Mesenteric fat pad (tissue), 1 donor: ENCODE data around the gene CBX7. TPM values are rescaled to one million over a fixed set of nuclear protein-coding genes. Genes with fewer than 3 reads are reported as not detected.
"Not testable (repeated sequence)": the region's sequence is repeated elsewhere in the genome, so short reads cannot be mapped to it uniquely, and the experiment has no call there.

Experiments
- DNase-seq: peaks from one replicate; pipeline ENCODE4 v3.0.0-alpha.2; 2020; ENCODE audit warnings: low spot score
- total RNA-seq: library from RNA; stranded (reverse); fragmentation: NEBNext Ultra II Directional; extraction: Animal tissue kit (Norgen Biotek cat#: 25700); gene quantifications from one replicate; pipeline ENCODE4 v1.2.1, GENCODE V29; 2021
- donor health status: DM: yes; HTN: yes; CAD: no.

Gene CBX7
- total RNA-seq, 1 donor from 2014 or later: 30.8 TPM

DNA sequence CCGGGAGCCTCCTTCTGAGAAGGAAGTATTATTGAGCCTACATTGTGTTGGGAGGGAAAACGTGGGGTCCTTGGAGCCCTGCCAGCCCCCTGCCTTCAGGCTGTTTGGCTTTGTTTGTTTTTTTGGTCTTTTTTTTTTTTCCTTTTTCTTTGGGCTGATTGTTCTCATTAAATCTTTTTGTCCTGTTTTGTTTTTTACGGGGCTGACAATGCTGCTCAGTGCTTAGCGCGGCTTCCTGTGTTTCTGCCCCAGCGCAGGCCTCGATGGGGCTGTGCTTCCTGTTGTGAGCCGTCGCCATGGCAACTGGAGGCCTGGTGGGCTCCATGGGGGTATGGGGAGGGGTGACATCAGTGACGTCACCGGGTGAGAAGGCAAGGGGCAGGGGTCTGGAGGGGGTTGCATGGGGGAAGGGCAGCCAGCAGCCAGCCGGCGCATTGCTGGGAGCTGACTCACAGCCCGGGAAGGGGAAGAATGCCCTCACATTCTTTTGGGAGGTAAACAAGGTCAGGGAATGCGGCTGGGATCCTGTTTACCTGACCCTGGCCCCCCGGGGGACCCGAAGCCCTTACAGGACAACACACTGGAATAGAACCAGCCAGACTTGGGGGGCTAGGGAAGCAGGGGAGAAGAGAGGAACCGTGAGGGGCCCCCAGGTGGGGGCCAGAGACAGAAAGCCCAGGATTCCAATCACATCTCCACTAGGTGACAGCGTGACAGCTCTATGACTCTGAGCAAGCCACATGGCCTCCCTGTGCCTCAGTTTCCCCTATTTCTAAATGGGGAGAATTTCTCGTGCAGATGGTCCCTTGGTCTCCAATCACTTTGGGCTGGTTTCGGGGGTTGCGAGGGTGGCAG, 22.2 kb upstream of the CBX7 start:
- peak; percentile 91 for DNase-seq

DNA sequence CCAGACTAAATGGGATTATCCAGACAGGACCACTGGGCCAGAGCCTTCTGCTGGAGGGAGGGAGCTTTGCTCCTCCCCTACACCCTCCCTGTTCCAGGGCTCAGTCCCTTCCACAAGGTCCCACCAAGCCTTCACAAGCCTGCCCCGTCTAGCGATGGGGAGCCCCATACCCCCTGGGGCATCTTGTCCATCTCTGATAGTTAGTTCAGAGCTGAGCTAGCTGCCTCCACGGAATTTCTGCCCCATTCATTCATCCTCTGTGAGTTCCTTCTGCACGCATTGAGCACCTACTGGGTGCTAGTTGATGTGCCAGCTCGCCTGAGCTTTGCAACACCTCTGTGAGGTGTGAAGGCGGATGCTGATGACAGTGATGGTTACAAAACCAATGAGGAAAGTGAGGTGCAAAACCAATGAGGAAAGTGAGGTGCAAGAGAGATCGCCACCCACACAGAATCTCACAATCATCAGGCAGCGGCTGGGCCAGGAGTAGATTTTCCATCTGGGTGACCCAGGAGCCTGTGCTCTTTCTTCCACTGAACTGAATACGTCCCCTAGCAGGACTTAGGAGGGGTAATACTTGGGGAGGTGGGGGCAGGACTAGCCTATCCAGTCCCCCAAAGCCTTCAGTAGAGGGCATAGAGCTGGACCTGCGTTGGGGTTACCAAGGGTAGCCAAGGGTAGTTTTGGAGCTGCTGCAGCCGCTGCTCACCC, 21.5 kb upstream of the CBX7 start:
- peak; percentile 69 for DNase-seq

DNA sequence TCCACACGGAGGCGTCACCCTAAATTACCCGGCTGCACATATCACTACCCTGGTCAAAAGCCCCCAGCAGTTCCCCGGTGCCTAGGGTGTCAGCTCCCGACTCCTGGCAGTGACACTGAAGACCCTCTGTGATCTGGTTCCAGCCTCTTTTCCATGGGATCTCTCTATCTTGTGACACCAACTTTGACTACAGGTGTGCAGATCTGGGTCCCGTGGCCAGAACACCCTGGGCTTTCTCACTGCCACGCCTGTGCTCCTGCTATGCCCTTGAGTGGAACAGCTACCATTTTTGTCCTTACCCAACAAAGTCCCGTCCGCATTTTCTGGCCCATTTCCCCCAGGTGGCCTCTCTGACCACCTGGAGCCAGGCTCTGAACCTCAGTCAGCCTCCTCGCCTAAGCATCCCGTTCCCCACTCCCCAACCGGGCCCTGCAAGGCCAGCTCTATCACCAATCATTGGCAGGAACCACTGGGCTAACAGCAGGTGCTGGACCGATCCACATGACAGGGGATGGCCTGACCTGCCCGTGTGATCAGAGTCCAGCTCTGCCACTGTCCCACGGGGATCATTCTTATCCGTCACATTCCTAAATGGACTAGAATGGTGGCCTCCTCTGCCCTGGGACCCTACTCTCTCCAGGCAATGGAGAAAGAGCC, 20.7 kb upstream of the CBX7 start:
- DNase-seq: peak; percentile 84

DNA sequence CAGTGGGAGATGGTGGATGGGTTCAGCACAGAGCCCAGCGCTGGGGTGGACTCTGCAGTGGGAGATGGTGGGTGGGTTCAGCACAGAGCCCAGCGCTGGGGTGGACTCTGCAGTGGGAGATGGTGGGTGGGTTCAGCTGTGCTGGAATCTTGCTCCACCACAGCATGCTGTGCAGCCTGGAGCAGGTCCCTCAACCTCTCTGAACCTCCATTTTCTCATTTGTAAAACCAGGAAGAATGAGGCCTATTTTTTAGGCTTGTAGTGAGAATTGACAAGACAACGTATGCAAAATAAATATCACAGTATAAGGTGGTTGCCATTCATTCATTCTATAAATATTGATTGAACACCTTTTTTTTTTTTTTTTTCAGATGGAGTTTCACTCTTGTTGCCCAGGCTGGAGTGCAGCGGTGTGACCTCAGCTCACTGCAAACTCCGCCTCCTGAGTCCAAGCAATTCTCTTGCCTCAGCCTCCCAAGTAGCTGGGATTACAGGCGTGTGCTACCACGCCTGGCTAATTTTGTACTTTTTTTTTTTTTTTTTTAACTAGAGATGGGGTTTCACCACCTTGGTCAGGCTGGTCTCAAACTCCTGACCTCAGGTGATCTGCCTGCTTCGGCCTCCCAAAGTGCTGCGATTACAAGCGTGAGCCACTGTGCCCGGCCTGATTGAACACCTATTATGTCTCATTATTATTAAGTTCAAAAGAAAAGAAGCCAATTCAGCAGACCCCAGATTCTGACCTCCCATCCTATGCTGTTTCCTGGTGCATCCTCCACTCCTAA, 20.0 kb upstream of the CBX7 start:
- DNase-seq: peak; percentile 67

DNA sequence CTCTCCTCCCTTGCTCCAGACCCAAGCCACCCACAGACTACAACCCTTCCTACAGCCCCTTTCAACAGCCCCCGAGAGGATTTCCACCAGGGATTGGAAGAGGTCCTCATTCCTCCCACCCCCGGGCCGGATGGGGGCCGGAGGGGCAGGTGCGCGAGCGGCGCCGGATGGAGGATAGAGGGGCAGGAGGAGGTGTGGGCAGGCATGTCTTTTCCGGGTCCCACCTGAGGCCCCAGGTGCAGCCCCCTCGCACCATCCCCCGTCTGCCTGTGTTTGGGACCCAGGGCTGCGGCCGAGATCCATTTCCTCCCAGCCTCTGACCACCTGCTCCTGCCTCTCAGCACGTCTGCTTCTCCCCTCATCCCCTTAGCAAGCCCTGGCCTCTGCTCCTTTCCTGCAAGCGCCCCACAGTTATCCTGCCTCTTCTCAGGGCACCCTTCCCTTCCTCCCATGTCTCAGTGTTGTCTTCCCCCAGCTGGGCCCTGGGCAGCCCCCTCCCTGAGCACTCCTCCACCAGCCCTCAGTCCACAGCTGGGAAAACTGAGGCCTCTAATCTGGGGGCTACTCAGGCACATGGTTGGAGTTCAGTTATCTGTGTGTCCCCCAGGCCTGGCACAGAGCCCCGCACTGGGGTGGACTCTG, 19.3 kb upstream of the CBX7 start:
- peak; percentile 85 for DNase-seq

DNA sequence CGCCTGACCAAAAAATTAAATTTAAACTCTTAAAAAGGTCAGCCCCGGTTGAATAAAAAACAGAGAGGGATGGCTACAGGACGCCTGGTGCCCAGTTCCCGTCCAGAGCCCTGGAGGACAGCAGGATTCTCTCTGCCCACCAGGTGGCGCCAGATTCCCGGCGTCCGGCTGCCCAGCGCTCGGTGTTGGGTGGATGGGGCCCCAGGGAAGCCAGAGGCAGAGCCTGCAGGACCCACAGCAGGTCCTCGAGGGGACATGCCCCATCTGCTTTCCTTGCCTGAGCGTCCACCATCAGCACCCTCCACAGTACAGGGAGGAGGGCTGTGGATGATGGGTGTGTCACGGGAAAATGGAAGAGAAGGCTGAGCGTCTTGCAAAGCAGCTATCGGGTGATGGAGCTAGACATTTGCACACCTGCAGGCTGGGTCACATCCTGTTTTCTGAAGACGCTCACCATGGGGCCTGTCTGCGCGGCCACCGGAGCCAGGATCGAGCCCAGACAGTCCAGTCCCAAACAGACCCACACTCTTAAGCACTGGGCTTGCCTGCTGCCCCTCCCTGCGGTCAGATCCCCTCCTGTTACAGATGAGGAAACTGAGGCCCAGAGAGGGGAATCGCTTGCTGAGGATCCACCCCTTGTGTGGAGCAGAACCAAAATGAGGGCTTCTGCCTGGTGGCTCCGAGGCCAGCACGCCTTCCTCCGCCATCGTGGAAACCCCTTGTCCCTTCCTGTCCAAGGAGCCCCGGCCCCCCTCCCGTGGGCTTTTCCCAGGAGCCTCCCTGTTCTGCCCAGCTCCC, 18.5 kb upstream of the CBX7 start:
- no peak for DNase-seq

DNA sequence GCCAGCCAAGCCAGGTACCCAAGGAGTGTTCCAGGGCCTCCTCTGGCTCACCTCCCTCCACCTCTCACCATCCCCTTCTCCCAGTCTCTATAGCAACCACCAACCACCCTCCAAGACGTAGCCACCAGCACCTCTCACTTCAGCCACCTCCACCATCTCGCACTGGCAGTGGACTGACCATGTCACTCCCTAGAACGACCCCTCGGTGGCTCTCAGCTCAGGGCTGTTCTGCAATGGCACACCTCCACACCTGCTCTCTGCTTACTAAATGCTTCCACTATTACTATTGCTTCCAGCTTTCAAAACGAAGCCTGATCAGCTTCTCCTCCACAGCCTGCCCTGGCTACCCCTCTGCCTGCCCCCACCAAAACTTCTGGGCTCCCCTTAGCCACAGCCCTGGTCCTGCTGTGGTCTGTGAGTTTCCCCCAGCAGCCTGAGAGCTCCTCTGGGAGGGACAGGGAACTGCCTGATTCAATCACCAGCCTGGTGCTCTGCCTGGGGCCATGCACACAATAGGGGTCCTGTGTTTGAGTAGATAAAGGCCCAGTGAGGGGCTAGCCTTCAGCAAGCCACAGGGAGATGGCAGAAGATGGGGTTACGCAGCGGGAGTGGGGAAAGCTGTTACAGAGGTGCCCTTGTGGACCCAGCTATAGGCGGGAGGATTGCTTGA, 17.5 kb upstream of the CBX7 start:
- DNase-seq: no peak

DNA sequence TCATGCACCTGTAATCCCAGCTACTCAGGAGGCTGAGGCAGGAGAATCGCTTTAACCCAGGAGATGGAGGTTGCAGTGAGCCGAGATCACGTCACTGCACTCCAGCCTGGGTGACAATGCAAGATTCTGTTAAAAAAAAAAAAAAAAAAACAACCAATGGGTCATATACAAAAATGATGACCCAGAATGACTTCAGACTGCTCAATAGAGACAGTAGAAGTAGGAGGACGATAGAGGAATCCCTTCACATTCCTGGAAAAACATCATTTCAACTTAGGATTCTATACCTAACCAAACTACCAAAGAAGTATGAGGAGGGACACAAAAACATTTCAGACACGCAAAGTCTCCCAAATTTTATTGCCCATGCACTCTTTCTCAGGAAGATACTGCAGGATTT, 14.1 kb upstream of the CBX7 start:
- no peak for DNase-seq

DNA sequence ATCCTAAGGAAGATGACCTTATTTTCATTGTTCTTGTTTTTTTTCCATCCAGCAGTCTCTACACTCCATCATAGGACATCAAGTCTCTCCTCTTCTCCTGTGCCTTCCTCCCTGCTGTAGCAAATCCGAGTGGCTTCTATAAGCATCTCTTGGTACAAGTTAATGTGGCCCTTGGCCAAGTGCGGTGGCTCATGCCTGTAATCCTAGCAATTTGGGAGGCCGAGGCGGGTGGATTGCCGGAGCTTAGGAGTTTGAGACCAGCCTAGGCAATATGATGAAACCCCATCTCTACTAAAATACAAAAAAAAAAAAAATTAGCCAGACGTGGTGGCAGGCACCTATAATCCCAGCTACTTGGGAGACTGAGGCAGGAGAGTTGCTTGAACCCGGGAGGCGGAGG, 3.6 kb upstream of the CBX7 start:
- DNase-seq: not testable (repeated sequence)

DNA sequence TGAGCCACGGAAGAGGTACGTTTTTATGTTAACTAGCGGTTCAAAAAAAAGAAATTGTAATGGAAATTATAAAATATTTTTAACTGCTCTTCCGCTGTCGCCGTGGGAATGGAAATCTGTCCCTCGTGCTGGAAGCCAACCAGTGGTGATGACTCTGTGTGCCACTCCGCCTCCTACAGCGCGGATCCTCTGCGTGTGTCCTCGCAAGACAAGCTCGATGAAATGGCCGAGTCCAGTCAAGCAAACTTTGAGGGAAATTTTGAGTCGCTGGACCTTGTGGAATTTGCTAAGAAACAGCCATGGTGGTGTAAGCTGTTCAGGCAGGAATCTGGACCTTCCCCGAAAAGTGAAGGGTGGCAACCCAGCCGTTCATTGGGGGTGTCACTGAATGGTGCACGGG, 2.9 kb upstream of the CBX7 start:
- DNase-seq: no peak

DNA sequence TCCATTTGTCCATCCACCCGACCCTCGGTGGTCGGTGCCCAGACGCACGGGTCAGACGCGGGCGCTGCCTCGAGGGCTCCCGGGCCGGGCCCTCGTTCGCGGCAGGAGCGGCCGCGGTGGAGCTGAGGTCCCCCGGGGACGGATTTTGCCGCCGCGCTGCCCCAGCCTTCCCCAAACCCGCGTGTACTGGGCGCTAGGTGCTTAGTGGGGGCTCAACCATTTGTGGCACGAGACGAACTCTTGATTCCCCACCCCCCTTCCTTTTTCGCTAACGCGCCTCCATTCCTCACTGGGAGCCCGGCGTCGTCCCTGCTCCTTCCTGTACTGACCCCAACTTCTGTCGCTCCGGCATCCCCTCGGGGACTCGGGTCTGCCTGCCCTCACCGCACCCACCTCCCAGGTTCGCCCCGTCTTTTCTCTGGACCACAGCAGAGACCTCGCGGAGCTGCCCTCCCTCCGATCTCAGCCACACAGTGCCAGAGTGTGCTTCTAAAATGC, 789 bp upstream of the CBX7 start:
- no peak for DNase-seq

DNA sequence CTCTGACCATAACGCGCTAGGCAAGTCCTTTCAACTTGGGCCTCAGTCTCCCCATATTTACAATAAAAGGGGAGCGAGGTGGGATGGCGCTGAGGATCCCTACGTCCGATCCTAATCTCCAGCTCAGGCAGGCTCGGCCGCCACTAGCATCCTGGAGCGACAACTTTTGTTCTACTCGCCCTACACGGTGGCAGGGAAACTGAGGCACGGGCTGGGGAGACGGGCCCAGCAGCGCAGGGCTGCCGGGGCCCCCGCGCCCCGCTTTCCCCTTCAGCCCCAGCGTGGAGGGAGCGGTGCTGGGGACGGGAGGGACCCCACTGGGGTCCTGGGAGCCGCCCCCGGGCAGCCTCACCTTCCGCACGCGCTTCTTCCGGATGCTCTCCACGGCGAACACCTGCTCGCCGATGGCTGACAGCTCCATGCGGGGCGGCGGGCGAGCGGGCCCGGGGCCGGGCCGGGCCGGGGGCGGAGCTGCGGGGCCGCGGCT, 413 bp downstream of the CBX7 start:
- DNase-seq: no peak

DNA sequence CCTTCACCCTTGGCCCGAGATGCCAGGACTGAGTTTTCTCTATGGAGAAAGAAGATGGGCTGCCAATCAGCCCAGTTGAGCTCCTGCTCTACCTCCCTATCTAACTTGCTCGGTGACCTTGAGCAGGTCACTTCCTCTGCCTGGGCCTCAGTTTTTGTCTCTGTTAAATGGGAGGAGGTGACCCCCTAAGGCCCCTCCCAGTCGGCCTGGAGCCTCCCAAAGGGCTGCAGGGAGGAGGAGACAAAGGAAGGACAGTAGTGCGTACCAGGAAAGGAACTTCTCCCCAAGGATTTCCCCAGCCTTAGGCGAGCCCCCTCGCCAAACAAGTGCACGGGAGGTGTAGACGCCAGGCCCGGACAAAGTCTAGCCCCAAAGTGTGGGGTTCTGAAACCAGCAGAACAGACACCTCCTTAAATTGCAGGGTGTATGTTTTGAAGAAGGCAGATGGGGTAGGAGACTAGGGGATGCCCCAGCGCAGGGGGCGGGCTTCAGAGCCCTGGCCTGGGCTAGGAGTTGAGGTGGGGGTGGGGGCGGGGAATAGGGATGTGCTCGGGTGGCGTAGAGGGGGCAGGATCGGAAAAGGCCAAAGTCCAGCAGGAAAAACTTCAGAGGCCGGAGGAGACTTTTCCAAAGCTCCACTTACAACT, 1.0 kb downstream of the CBX7 start:
- DNase-seq: no peak

DNA sequence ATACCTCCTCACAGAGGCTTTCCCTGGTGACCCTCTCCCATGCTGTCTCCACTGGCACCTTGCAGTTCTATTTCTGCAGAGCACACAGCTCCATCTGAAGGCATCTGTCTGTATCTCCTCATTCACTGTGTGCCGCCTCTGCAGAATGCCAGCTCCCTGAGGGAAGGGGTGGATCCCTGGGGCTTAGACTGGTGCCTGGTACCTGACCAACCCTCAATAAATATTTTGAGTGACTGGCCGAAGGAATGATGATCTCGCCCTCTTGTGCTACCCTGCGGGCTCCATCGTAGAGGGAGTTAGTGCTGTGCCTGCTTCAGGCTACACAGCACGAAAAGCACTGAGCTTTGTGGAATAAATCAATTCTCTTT, 1.6 kb downstream of the CBX7 start:
- no peak for DNase-seq

DNA sequence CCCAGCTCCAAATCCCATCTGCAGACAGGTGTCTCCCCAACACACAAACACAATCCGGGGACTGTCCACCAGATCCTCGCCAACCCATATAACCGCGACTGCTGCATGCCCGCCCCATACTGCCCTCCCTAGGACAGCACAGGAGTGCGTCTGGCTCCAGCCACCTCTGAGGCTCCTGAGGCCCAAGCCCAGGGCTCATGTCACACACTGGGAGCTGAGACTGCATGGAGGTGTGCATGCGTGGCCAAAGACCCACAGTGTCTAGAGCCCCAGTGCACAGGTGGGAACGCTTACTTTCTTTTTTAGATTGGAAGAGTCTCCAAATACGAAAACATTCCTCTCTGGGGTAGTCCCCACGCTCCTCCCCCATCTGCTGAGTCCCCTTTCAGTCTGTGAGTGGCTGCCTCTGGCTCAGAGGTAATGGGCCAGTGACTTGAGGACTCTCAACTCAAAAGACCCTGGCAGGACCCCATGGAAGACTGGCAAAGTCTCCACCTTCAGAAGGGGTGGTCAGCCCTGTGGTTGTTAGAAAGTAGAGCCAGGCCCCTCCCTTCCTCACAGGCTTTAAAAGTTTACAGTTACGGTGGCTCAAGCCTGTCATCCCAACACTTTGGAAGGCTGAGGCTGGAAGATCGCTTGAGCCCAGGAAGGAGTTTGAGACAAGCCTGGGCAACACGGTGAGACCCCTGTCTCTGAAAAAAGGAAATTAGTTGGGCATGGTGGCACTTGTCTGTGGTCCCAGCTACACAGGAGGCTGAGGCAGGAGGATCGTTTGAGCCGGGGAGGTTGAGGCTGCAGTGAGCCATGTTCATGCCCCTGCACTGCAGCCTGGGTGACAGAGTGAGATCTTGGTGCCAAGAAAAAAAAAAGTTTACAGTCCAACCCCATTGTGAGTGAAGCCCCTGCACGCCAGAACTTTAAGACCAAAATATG, 2.3 kb downstream of the CBX7 start:
- DNase-seq: no peak

DNA sequence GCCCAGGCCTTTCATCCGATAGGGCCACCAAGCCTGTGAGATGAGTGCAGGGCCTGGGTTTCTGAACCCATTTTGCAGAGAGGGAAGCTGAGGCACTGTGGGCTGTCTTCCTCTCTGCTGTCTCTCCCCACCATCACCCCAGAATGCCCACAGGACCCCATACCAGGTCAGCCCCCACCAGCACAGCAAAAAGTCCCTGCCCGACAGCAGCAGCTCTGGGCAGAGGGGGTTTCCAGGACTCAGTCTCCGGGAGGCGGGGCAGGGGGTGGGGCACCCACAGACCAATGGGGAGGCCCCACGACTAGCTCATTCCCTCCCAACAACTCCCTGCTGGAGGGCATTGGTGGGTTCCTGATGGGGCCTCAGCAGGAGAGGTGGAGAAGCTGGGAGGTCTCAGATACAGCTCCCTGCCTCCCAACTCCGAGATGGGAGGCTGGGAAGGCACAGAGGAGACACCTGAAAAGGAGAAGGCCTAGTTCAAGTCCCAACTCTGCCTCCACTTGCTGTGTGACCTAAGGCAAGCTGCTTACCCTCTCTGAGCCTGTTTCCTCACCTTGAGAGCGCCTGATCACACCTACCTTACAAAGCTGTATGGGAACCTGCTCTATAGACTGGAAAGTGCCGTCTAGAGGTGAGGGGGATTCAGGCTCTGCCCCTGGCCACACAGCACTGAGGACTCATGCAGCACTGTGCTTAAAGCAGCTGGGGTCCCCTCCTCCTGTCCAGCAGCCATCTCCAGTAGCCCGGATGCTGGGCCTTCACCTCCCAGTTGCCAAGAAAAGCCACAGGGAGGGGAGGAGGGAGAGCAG, 3.5 kb downstream of the CBX7 start:
- DNase-seq: no peak
